ENCODE measurements around the gene CMC2.

The CMC2 gene

DNA sequence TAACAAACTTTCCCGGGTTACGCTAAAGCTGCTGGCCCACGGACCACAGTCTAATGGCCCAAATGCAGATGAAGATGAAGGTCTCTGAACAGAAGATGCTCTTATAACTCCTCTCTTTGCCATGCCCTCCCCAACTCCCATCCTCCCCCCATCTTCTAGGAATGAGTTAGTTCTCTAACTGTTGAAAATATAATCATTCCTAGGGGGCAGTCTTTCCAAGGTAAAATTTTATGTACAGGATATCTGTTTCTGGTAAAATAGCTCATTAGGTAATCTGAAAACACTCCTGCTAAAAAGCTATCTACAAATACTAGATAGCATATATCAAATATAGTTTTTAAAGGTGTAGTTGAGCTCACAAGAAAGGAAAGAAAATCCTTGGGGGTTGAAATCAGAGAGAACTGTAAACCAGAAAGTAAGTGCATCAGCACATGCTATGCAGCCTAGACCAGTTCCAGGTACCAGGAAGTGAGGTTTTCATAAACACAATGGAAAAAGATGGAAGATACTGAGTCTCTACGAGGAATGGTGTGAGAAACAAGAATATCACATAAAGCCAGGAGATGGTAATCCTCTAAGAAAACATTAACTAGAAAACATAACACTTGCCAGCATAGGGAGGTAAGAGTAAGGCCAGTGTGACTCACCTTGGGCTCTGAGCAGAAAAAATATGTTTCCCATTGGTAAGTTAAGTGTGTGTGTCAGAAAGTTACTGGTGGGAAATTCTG lies 38.1 kb downstream of the CMC2 start:
- DNase-seq (ENCODE audit: low read depth, low spot score) = peak; percentile 36
- POLR2A ChIA-PET = no interaction called here
- no peak overlapping the region for H3K4me3 ChIP-seq (ENCODE audit: low read depth, low read length)
- TF ChIP-seq, protein P1, sequence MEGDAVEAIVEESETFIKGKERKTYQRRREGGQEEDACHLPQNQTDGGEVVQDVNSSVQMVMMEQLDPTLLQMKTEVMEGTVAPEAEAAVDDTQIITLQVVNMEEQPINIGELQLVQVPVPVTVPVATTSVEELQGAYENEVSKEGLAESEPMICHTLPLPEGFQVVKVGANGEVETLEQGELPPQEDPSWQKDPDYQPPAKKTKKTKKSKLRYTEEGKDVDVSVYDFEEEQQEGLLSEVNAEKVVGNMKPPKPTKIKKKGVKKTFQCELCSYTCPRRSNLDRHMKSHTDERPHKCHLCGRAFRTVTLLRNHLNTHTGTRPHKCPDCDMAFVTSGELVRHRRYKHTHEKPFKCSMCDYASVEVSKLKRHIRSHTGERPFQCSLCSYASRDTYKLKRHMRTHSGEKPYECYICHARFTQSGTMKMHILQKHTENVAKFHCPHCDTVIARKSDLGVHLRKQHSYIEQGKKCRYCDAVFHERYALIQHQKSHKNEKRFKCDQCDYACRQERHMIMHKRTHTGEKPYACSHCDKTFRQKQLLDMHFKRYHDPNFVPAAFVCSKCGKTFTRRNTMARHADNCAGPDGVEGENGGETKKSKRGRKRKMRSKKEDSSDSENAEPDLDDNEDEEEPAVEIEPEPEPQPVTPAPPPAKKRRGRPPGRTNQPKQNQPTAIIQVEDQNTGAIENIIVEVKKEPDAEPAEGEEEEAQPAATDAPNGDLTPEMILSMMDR (IDR thresholded peaks at IDR 0.05; ENCODE audit: insufficient read depth, low read length, missing control alignments) = no peak
- CTCF ChIA-PET = interaction anchor here (1.0 to 2.4 kb wide), 3 partner anchors 18 to 36 kb away, joined by 4 to 9 read pairs (median 7); no protein-coding TSS in a partner anchor

DNA sequence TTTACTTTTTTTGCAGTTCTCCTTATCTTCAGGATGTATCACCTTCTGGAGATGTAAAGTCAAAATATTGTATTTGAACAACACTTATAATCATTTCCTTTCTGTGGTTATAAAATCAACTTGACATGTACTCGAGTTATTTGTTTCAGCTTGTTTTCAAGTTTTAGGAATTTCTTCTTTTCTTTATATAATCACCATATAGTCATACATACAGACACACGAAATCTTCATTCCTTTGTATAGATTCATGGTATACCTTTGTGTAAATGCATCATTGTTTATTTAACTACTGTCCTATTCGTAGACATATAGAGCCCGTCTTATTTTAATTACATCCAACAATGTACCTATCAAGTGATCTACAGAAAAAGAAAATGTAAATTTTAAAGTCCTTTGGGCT lies 40.1 kb downstream of the CMC2 start:
- ChIA-PET CTCF (interaction anchor here (1.0 to 2.4 kb wide), 4 partner anchors 8 to 38 kb away, joined by 3 to 9 read pairs (median 8); no protein-coding TSS in a partner anchor), POLR2A (no interaction called here)
- TF ChIP-seq, protein P1 (IDR thresholded peaks at IDR 0.05; ENCODE audit: insufficient read depth, low read length, missing control alignments) = no peak
- DNase-seq (ENCODE audit: low read depth, low spot score) = no peak
- no peak overlapping the region for H3K4me3 ChIP-seq (ENCODE audit: low read depth, low read length)

- ChIA-PET POLR2A (no interaction called here), CTCF (interaction anchor here (0.8 kb wide), 1 partner anchor 10 kb away, joined by 3 read pairs; no protein-coding TSS in a partner anchor)
- no peak for DNase-seq (ENCODE audit: low read depth, low spot score)
- TF ChIP-seq, protein P1 (IDR thresholded peaks at IDR 0.05; ENCODE audit: insufficient read depth, low read length, missing control alignments) = no peak
- H3K4me3 ChIP-seq (ENCODE audit: low read depth, low read length) = no peak overlapping the region
Measured at GRCh38 chr16:80964351-80964750, 42.3 kb downstream of the CMC2 start.

- no peak for DNase-seq (ENCODE audit: low read depth, low spot score)
- POLR2A ChIA-PET = interaction anchor here (0.6 kb wide), 1 partner anchor 372 kb away, joined by 3 read pairs; no protein-coding TSS in a partner anchor
- no peak overlapping the region for H3K4me3 ChIP-seq (ENCODE audit: low read depth, low read length)
- CTCF ChIA-PET = interaction anchor here (1.0 kb wide), 1 partner anchor 14 kb away, joined by 4 read pairs; no protein-coding TSS in a partner anchor
- TF ChIP-seq, protein P1 (IDR thresholded peaks at IDR 0.05; ENCODE audit: insufficient read depth, low read length, missing control alignments) = no peak
Measured at GRCh38 chr16:80962879-80963278, 43.8 kb downstream of the CMC2 start.

GRCh38 chr16:80958284-80958683 lies 48.4 kb downstream of the CMC2 start:
- TF ChIP-seq, protein P1 (IDR thresholded peaks at IDR 0.05; ENCODE audit: insufficient read depth, low read length, missing control alignments) = no peak
- CTCF ChIA-PET = interaction anchor here (0.9 to 1.3 kb wide), 4 partner anchors 9 to 15 kb away, joined by 3 to 9 read pairs (median 4); no protein-coding TSS in a partner anchor
- POLR2A ChIA-PET = no interaction called here
- no peak overlapping the region for H3K4me3 ChIP-seq (ENCODE audit: low read depth, low read length)
- DNase-seq (ENCODE audit: low read depth, low spot score) = no peak

GRCh38 chr16:80954985-80955384 lies 51.7 kb downstream of the CMC2 start:
- DNase-seq (ENCODE audit: low read depth, low spot score) = no peak
- TF ChIP-seq, protein P1 (IDR thresholded peaks at IDR 0.05; ENCODE audit: insufficient read depth, low read length, missing control alignments) = no peak
- CTCF ChIA-PET = no interaction called here
- POLR2A ChIA-PET = no interaction called here
- no peak overlapping the region for H3K4me3 ChIP-seq (ENCODE audit: low read depth, low read length)

Measured in AG04449 (cell line).